HG02763 (cell line): ENCODE data around the gene CACNA2D1.
"Not testable (repeated sequence)": the region's sequence is repeated elsewhere in the genome, so short reads cannot be mapped to it uniquely, and the experiment has no call there.

Experiments
- ATAC-seq: cut with Tn5 transposase; IDR thresholded peaks from one replicate; pipeline ENCODE4 v1.9.1; 2021; ENCODE audit warnings: mild to moderate bottlenecking, moderate library complexity; ENCODE audit not compliant: unreplicated experiment

CACNA2D1 gene

DNA sequence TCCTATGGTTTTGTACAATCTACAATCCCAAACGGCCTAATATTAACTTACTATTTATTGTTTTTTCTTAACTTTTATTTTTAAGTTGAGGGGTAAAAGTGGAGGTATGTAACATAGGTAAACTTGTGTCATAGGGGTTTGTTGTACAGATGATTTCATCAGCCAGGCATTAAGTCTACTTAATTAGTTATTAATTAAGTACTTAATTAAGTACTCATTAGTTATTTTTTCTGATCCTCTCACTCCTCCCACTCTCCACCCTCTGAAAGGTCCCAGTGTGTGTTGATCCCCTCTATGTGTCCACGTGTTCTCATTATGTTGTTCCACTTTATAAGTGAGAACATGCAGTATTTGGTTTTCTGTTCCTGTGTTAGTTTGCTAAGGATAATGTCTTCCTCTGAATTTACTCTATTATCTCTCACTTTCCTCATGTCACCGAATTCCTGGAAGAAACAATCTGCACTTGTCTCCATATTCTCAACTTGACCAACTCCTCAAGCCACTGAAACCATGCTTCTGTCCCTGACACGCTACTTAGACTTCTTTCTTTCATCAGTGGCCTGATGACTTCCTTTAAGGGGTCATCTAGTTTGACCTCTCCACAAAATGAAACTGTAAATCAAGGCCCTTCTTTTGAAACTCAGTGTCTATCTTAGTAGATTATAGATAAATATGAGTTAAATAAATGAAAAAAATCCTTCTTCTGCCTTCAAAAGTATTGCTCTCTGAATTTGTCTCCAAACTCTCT lies 9.1 kb downstream of the CACNA2D1 start:
- ATAC-seq: no peak

DNA sequence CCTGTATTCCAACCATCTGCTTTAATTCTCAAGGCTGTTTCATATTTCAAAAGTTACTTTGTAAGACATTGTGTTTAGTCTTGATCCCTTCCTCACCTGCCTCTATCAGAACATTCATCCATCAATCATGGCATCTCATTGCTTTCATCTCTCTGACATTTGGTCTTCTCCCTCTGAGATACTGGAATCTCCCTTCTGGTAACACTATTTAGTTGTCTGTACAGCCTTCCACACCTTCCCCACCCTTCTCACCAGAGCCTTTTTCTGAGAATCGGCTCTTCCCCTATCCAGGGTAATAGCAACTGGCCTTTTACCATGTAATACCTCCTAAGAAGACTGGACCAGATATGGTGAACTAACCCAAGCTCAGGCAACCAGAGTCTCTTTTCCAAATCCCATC lies 10.1 kb downstream of the CACNA2D1 start:
- no peak for ATAC-seq

DNA sequence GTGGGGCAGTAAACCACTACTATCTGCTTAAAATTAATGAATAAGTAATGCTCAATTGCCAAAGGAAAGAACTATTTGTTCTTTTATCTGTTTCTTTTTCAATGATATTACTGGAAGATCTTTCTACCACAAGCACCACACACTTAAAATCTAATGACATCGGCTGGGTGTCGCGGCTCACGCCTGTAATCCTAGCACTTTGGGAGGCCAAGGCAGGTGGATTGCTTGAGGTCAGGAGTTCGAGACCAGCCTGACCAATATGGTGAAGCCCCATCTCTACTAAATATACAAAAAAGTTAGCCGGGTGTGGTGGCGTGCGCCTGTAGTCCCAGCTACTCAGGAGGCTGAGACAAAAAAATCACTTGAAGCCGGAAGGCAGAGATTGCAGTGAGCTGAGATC lies 10.8 kb downstream of the CACNA2D1 start:
- ATAC-seq: not testable (repeated sequence)

DNA sequence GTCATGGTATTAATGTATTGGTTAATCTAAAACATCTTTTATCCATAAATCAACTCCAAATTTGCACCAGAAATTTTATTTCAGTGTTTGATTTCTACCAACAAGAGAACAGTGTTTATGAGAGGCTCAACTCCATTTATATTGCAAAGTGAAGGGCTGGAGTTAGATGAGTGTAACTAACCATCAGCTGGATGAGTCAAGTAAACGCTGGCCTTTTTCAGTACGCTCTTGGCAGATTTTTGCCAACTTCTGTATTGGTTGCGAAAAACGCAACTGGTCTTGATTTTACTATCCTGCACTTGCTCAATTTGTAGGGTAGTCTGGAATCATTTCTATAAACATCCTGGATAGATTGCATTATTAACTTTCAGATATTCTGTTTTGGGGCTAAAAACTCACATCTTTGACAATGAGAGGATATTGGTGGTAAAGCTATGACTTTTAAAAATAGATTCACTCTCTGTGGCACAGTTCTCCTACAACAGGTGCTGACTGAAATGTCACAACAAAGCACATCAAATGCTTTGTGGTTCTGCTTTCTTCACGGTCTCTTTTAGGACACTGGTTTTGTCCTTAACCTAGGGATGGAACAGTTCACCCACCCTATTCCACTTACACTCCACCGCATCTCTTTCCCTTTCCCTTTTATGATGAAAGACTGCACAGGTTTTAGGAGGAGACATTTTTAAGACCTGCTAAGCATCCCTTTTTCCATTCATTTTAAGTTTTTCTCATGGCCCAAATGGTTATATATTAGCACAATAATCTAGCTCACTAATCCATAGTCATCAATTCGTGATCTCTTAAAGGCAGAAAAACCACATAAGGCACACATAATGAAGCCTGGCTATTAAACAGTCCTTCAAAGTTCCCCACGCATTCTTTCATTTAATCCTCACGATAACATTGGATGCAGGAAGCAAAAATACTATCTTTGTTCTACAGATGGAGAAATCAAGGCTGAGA lies 12.8 kb downstream of the CACNA2D1 start:
- no peak for ATAC-seq

DNA sequence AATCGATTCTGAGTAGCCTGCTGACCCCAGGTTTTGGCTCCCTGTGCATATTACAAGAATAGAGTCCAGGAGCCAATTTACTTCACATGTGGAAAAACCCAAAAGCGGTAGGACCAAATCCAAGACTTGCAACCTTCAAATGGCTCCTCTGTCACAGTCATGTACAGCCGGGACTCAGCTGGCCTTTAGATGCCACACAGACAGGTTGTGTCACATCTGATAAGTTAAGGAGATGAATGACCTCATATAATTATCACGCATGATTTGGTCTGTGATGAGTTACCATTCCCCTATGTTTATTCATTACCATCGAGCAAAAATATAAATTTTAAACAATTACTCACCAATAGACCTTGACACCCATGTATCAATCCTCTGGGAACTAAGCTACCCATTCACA lies 14.2 kb downstream of the CACNA2D1 start:
- ATAC-seq: no peak

DNA sequence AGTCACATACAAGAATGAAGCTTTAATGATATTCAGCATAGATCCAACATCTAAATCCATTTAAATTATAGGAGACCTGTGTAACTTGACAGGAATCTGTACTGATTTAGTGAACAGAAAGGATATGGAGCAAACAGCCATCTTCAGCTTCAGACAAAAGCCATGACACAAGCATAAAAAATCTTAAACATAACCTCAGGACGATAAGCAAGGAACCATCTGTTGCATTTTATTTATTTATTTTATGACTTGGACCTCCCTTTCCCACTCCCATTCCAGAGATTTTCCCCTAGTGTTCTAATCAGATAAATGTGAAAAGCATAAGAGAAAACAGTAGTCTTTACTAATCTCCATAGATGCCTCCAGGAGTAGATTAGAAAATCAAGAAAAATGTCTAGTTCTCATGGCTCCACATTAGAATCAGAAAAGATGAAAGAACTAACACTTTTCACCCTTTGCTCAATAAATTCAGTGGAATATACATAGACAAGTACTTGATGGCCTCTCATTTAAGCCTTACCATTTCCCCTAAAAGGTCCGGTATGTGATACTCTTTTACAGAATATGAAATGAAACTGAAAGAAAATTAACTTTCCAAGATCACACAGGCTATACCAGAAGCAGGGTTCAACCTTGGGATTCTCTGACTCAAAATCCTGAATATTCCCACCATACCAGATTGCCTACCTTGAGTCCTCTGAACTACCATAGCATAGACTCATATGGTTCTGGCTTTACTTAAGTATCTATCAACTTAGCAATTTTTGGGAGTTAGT lies 15.2 kb downstream of the CACNA2D1 start:
- ATAC-seq: no peak

DNA sequence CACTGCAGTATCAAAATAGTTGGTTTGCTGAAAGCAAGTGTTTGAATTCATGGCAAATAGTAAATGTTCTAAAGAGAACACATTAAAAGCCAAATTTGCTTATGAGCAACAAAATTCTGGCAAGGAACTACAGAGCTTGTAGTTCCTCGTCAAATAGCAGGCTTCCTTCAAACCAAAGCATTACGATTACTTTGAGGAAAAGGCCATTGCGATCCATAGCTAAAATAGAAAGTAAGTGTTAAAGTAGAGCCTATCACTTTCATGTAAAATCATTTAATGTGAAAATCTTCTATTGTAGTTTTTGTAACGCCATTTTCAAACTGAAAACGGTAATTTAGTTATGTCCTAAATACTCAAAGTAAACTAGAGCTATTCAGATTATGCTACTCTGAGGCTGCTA lies 20.1 kb downstream of the CACNA2D1 start:
- ATAC-seq: no peak

DNA sequence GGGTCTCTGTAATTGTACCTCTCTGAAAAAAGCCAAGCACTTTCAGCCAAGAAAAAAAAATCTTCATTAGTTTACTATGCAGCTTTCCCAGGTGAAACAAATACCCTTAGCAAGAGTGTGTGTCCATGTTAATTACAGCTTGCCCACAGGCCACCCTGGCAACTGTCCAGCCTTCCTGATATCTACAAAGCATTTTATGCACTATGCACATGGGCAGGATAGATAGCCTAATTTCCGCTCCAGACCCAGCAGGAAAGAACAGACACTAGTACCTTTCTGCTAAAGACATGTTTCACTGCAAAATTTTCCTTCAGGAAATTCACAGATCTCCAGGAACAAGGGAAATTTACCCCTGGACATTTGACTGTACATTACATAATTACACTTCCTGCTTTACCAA lies 24.4 kb downstream of the CACNA2D1 start:
- ATAC-seq: no peak

DNA sequence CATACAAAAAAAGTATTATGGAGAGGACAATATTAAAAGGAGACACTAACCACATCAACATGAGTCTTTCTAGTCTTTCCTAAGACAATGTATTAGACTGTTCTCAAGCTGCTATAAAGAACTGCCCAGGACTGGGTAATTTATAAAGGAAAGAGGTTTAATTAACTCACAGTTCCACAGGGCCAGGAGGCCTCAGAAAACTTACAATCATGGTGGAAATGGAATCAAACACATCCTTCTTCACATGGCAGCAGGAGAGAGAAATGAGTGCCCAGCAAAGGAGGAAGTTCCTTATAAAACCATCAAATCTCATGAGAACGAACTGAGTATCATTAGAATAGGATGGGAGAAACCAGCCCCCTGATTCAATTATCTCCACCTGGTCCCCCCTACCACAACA lies 25.7 kb downstream of the CACNA2D1 start:
- ATAC-seq: no peak

DNA sequence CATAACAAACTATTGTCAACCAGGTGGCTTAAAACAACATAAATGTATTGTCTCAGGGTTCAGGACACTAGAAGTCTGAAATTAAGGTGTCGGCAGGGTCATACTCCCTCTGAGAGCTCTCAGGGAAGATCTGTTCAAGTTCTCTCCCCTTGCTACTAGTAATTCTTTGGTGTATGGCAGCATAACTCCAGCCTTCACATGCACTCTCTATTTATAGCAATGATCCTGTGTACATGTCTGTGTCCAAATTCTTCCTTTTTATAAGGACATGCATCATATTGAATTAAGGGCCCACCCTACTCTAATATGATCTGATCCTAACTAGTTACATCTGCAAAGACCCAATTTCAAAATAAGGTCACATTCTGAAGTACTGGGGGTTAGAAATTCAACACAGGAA lies 27.2 kb downstream of the CACNA2D1 start:
- no peak for ATAC-seq

DNA sequence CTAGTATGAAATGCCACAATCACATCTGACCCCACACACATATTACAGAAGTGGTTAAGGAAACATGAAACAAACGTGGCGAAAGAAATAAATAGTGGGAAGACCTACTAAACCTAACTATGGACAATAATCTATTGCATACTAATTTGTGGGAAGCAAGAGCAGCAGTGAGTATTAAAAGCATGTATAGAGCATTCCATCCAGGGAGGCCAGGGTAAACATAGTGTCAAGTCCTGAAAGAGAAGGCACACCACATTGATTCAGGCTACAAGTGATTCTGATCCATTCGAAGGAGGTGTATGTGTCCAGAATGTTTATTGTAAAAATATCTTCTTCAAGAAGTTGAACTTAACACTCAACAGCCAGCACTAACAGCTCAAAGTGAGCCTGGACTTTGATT lies 29.2 kb downstream of the CACNA2D1 start:
- ATAC-seq: no peak

DNA sequence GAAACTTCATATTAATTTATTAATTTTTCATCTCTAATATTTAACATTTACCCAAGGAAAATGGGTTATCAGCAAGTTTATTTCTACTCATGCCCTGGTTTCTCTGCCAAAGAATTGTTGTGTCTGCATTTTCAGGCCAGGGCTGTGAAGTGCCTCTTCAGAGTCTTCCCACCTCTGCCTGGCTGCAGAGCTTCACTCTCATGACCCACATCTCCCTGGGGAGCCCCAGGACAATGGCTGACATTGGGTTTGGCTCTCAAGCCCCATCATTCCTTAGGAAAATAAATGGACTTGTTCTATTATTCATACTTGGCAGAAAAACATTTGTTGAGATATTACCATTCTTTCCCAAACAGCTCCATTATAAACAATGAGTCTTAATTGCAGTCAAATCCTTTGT lies 30.3 kb downstream of the CACNA2D1 start:
- no peak for ATAC-seq

DNA sequence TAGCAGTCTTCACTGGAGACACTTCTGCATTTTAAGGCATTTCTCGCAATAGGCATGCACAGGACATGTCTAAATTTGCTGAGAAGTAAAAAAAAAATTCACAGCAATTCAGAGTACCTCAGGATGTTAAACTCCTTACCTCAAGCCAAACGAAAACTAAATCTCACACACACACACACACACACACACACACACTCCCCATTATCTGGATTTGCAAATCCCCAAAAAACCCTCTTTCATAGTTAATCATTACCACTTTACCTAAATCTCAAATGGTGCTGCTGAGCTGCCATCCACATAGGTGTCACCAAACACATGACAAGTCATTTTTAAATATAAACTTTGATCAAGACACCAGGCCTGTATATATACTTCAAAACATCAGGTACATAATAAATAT lies 31.8 kb downstream of the CACNA2D1 start:
- ATAC-seq: no peak

DNA sequence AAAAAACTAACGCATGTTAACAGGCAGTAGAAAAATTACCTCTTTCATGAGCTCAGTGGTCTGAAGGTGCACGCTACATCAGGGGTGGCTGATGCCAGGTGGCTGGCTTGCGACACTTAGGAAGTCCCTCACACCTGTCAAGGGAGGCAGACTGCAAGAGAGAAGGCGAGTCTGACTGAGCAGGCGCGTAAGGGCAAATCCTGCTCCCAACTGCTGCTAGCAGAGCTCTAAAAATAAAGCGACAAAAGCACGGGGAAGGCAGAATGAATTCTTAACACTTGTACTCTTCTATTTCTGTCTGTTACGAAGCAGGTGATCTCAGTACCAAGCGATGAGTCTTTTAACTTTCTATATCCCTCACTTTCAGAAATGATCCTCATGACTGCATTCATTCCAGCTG lies 33.1 kb downstream of the CACNA2D1 start:
- no peak for ATAC-seq

DNA sequence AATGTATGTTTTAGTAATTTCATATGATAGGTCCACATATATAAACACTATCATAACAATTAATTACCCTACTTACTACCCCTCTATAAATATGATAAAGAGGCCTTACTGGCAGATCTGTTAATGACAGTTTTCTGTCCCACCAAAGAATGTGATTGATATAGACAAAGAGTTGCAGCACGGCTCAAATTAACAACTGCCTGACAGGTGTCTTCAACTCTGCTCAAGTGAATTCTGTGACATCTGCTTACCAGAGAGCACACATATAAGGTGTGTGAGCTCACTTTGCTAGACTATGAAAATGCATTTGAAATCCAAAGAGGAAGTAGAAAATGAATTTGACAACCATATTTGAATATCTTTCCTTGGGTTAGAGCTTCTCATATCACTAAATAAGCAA lies 36.6 kb downstream of the CACNA2D1 start:
- no peak for ATAC-seq

DNA sequence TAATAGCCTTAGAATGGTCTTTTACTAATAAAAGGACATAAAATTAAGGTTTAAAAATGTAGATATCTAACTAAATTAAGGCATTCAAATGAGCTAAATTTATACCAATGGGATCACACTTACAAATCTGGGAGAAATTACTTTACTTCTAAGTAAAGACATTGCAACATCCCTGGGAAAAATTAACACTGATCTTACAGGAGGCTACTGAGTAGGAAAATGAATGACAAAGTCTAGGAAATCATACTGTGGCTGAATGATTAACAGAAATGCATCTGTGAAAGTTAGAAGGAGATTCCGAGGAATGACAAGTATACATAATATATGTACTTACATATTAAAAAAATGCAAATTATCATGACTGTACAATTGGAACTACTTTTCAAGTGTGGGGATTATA lies 38.3 kb downstream of the CACNA2D1 start:
- no peak for ATAC-seq

DNA sequence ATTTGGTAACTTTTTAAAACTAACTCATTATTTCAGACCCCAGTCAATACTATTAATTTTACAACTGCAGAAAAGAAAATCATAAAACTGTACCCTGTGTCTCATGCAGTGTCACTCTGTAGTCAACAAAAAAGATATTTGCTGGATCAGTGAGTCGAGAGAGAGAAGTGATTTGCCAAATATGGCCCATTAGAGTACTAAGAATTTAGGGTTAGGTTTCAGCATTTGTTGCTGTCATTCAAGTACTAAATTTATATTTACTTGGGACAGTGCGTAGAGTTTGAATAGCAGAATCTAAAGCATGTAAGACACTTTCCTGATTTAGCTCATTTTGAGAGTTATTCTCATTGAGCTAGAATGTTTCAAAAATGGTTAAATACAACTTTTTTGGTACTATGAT lies 38.9 kb downstream of the CACNA2D1 start:
- no peak for ATAC-seq

DNA sequence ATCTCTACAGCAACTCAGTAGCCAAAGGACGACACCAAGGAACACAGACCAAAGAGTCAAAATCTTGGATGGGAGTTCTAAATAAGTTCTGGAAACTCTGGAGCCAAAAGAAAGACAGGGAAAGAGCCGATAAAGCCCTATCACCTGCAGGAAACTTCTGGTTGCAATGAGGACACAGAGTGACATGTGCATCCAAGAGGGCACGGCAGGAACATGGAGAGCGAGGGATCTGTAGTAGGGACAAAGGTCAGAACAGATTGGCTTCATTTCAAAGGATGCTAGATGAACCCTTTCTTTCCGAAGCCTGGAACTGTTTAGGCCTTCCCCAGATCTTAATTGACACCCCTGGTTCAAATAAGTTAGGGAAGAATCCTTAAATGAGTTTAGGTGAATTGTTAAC lies 39.5 kb downstream of the CACNA2D1 start:
- no peak for ATAC-seq

DNA sequence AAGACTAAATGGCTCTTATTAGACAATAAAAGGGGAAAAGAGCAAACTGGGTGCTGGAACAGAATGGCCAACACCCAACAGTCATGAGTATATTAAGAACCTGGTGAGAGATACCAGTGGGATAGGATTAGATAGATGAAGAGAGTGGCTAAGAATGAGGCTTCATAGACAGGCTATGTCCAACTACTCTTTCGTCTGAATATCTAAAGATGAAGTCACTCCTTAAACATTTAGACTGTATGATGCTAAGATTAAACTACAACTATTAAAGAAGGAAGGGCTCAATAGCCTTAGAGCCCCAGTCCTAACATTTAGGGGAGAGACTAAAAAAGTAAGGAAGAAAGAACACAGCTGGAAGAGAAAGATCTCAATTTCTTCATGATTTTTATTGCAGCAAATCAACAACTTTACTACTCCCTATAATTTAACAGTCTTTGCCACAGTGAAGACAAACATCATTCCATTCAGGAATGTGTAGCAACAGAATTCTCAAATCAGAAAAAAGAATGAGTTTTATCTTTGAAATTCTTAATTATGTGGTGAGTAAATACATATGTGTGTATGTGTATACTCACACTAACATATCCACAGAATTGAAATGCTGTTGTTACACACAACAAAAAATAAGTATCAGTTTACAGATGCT lies 45.6 kb downstream of the CACNA2D1 start:
- ATAC-seq: no peak

DNA sequence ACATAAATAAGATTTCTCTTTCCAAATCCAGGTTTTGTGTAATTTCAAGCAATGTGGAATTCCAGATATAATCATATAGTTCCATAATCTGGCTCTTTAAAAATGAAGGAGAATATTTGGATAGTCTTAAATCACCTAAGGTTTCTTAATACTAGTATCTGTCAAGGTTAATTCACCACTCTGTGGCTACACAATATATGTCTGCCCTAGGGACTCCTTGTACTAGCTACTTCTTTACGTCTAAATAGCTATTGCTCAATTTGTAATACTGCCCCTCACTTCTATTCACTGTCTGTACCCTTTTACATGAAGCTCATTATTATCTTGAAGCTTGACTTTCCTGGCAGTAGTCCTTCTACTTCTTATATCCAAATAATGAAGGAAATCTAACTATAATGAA lies 47.2 kb downstream of the CACNA2D1 start:
- no peak for ATAC-seq

DNA sequence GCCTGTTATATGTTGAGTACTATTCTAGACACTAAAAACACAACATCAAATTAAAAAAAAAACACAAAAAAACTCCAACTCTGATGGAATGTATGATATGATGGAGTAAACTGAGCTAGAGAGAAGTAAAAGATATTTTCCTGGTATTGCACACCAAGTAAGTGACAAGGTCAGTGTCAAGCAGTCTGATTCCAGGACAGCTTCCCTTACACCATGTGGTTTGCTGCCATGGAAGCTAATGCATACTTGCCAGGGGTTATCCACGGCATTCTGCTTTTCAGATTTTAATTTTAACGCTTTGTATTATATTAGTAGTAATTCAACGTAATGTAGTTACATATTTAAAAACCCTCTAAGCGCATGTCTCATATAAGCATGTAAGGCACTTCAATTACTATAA lies 48.4 kb downstream of the CACNA2D1 start:
- no peak for ATAC-seq
